Measurements from ENCODE around the gene HIVEP3.

HIVEP3 gene

DNA sequence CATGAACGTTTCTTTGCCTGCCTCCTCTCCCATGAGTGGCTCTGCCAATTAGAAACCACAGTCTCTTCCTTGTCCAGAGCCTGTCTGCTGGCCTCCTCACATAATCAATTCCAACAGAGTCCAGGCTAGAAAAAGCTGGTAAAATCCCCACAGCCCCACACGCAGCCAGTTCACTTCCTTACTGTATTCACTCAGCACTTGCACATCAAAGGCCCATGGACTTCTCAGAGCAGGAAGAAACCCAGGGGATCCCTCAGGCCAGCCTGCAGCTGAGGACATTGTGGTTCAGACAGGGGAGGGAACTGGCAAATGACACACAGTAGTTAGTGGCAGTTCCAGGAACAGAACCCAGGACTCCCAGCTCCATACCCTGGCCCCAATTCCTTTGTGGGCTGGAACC is 262.7 kb downstream of the HIVEP3 start:
- DNase-seq (ENCODE audit: low read depth, low spot score) = no peak
- Histone ChIP-seq H3K4me3 (ENCODE audit: low read length) (no peak overlapping the region), H3K27me3 (ENCODE audit: control insufficient read depth, insufficient read depth, low read length) (peaks cover 12% of the 10 kb centered on the region; the same call in 1 of the 2 replicates), H3K9me3 (ENCODE audit: control insufficient read depth, insufficient read depth, low read length) (no peaks in the 10 kb centered on the region), H3K4me1 (ENCODE audit: control insufficient read depth, insufficient read depth, low read length) (no peaks in the 10 kb centered on the region), H3K27ac (ENCODE audit: low read length) (no peak overlapping the region), H3K36me3 (ENCODE audit: control insufficient read depth, insufficient read depth, low read length) (no peaks in the 10 kb centered on the region)
- WGBS (ENCODE audit: insufficient coverage, insufficient read length) = no CpG with 5 or more reads among the region's 2 CpGs

DNA sequence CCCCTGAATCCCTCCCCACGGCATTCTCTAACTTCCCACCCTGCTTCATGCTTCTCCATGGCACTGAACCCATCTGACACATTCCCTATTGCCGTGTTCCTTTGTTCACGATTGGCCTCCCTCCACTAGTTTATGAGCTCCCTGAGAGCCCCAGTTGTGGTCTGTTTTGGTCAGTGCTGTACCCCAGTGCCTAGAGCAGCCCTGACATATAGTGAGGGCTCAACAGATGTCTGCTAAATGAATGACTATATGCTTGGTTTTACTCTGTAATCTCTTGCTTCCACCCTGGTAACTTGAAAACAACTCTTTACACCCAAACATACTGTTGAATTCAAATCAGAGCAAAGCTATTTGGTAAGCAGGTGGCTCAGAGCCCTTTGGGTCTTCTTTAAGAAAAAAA is 263.1 kb downstream of the HIVEP3 start:
- DNase-seq (ENCODE audit: low read depth, low spot score) = no peak
- H3K4me1 ChIP-seq (ENCODE audit: control insufficient read depth, insufficient read depth, low read length) = no peaks in the 10 kb centered on the region
- no peaks in the 10 kb centered on the region for H3K36me3 ChIP-seq (ENCODE audit: control insufficient read depth, insufficient read depth, low read length)
- H3K27ac ChIP-seq (ENCODE audit: low read length) = no peak overlapping the region
- no peaks in the 10 kb centered on the region for H3K9me3 ChIP-seq (ENCODE audit: control insufficient read depth, insufficient read depth, low read length)
- WGBS (ENCODE audit: insufficient coverage, insufficient read length) = no CpG with 5 or more reads among the region's 3 CpGs
- no peak overlapping the region for H3K4me3 ChIP-seq (ENCODE audit: low read length)
- H3K27me3 ChIP-seq (ENCODE audit: control insufficient read depth, insufficient read depth, low read length) = peaks cover 7% of the 10 kb centered on the region; the same call in 1 of the 2 replicates

DNA sequence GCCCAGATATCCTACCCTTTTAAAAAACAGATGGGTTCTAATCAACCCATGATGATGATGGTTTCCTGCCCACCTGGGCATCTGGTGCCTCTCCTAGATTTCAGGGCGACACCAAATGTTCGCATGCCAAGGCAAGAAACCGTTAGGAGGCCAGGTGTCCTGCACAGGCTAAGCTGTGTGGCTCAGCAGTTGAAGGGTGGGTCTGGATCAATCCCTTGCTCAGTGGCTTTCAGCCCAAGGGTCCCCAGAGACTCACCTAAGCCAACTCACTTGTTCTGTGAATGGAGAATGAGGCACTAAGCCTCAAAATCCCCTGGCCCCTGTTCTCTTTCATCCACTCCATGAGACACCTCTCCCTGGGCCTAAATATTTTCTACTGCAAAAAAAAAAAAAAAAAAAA is 265.1 kb downstream of the HIVEP3 start:
- no CpG with 5 or more reads among the region's 3 CpGs for WGBS (ENCODE audit: insufficient coverage, insufficient read length)
- no peak for DNase-seq (ENCODE audit: low read depth, low spot score)
- Histone ChIP-seq H3K4me3 (ENCODE audit: low read length) (no peak overlapping the region), H3K27me3 (ENCODE audit: control insufficient read depth, insufficient read depth, low read length) (no peaks in the 10 kb centered on the region), H3K36me3 (ENCODE audit: control insufficient read depth, insufficient read depth, low read length) (no peaks in the 10 kb centered on the region), H3K4me1 (ENCODE audit: control insufficient read depth, insufficient read depth, low read length) (no peaks in the 10 kb centered on the region), H3K27ac (ENCODE audit: low read length) (no peak overlapping the region), H3K9me3 (ENCODE audit: control insufficient read depth, insufficient read depth, low read length) (no peaks in the 10 kb centered on the region)

DNA sequence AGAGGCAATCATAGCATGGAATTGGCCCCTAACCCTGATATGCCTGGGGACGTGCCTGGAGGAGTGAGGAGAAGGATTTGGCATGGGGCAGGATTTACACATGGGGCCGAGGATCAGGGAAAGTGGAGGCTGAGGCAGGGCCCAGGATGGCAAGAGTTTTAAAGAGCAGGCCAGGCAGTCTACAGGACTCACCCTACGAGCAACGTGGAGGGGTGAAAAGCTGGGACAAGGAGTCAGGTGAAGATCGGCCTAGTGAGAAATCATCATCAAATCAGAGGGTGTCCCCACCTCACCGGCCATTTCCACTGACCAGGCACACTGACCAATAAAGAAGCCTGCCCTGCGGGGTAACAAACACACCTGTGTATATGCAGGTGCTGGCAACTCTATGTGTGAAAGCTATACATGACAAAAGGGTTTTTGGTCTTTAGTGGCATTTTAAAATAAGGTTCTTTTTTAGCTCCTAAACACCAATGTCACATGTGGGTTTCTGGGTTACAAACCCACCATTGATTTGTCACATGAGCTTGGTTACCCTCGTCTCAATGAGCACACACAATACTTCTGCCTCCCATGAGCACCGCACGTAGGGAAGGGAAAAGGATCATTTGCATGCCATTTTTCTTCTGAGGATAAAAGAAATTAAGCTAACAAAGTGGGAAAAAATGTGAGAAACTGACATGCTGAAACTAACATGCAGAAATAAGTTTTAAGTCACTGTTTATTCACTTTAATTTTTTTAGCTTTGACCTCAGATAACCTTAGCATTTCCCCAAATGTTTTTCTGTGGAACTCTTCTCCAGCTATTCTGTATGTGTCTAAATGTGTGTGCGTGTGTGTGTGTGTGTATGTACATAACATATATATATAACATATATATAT is 266.1 kb downstream of the HIVEP3 start:
- no peak overlapping the region for H3K27ac ChIP-seq (ENCODE audit: low read length)
- WGBS (ENCODE audit: insufficient coverage, insufficient read length) = no CpG with 5 or more reads among the region's 11 CpGs

DNA sequence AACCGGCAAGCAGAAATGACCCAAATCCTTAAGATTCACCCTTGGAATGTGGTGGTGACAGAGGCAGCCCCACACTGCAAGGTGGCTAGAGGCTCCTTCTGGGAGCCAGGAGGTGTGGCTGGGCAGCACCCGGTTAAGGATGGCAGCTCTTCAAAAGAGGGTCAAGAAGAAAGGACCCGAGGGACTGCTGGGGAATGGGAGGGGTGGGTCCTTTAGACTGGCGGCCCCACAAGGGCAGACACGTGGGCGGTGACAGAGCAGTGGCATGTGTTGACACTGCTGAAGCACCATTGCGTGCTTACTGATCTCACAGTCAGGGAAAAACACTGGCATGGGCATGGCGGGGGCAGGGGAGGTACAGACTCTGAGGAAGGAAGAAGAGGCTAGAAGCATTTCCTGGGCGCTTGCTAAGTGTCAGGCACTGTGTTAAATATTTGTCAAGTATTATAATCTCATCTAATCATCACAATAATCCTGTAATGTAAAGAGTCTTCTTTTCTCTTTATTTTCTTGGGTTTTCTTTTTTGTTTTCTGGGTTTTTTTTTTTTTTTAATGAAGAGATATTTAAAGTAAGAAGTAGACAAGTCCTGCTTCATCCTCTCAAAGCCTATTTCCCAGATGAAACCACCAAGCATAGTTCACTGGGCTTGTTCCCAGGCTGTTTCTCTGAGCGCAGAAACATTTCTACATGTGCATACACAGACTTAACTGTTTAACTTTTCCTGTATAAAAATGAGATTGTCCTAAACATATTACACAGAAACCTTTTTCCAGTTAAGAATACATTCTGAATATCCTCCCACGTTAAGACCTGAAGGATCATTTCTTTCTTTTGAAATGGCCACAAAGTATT is 268.5 kb downstream of the HIVEP3 start:
- no peak overlapping the region for H3K27ac ChIP-seq (ENCODE audit: low read length)
- DNase-seq (ENCODE audit: low read depth, low spot score) = no peak
- no CpG with 5 or more reads among the region's 11 CpGs for WGBS (ENCODE audit: insufficient coverage, insufficient read length)
- no peaks in the 10 kb centered on the region for H3K9me3 ChIP-seq (ENCODE audit: control insufficient read depth, insufficient read depth, low read length)
- H3K4me3 ChIP-seq (ENCODE audit: low read length) = no peak overlapping the region
- no peaks in the 10 kb centered on the region for H3K36me3 ChIP-seq (ENCODE audit: control insufficient read depth, insufficient read depth, low read length)
- no peaks in the 10 kb centered on the region for H3K27me3 ChIP-seq (ENCODE audit: control insufficient read depth, insufficient read depth, low read length)
- no peaks in the 10 kb centered on the region for H3K4me1 ChIP-seq (ENCODE audit: control insufficient read depth, insufficient read depth, low read length)

More for the DNA sequence above, 266.1 kb downstream of the HIVEP3 start:
- DNase-seq (ENCODE audit: low read depth, low spot score) = no peak
- Histone ChIP-seq H3K4me1 (ENCODE audit: control insufficient read depth, insufficient read depth, low read length) (no peaks in the 10 kb centered on the region), H3K9me3 (ENCODE audit: control insufficient read depth, insufficient read depth, low read length) (no peaks in the 10 kb centered on the region), H3K36me3 (ENCODE audit: control insufficient read depth, insufficient read depth, low read length) (no peaks in the 10 kb centered on the region), H3K27me3 (ENCODE audit: control insufficient read depth, insufficient read depth, low read length) (no peaks in the 10 kb centered on the region), H3K4me3 (ENCODE audit: low read length) (no peak overlapping the region)

DNA sequence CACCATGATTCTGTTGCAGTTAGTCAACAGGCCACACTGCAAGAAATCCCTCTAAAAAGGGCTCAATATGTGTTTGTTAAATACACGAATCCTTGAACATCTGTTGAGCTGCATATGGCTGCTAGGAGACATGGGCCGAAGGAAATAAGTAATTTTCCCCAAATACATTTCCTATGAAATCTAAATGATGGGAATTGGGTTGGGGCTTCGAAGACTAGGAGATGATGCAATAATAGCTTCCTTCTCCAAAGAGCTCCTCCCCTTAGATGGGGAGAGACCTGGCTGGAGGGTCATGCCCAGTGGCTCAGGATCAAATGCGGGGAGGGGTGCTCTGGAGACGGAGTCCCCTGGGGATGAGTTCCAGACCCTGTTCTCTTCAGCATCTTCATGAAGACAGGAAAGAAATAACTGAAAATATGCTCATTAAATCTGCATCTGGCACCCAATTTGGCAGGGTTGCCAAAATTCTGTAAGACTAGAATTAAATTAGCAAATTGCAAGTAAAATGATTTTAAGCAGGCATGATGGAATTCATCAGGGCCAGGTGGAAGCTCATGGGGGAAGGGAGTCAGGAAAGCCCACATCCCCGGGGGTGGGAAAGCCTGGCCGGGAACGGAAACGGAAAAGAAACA is 269.2 kb downstream of the HIVEP3 start:
- no CpG with 5 or more reads among the region's 9 CpGs for WGBS (ENCODE audit: insufficient coverage, insufficient read length)
- DNase-seq (ENCODE audit: low read depth, low spot score) = no peak
- no peaks in the 10 kb centered on the region for H3K27me3 ChIP-seq (ENCODE audit: control insufficient read depth, insufficient read depth, low read length)
- H3K4me1 ChIP-seq (ENCODE audit: control insufficient read depth, insufficient read depth, low read length) = 0 out of 2 replicates have a peak, but pooled peaks cover 1% of the 10 kb centered on the region
- H3K36me3 ChIP-seq (ENCODE audit: control insufficient read depth, insufficient read depth, low read length) = no peaks in the 10 kb centered on the region
- H3K9me3 ChIP-seq (ENCODE audit: control insufficient read depth, insufficient read depth, low read length) = no peaks in the 10 kb centered on the region
- no peak overlapping the region for H3K4me3 ChIP-seq (ENCODE audit: low read length)
- H3K27ac ChIP-seq (ENCODE audit: low read length) = no peak overlapping the region

DNA sequence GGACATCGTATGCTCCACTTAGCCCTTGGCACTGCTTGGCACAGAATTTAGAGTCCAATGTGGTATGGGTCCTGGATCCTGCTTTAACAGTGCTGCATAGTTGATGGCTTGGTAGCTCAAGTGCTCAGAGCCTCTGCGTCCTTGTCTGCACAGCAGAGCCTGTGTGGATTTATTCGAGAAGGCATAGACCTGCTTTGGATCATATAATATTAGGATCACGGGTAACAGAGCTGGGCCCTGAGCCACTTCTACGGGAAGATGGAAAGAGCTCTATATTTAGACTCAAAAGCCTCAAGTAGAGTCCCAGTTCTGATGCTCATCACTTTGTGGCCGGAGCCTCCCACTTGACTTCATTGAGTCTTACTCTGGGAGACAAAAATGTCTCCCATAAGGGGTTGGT is 269.9 kb downstream of the HIVEP3 start:
- Histone ChIP-seq H3K4me1 (ENCODE audit: control insufficient read depth, insufficient read depth, low read length) (0 out of 2 replicates have a peak, but pooled peaks cover 1% of the 10 kb centered on the region), H3K27me3 (ENCODE audit: control insufficient read depth, insufficient read depth, low read length) (no peaks in the 10 kb centered on the region), H3K4me3 (ENCODE audit: low read length) (no peak overlapping the region), H3K36me3 (ENCODE audit: control insufficient read depth, insufficient read depth, low read length) (no peaks in the 10 kb centered on the region), H3K9me3 (ENCODE audit: control insufficient read depth, insufficient read depth, low read length) (no peaks in the 10 kb centered on the region), H3K27ac (ENCODE audit: low read length) (no peak overlapping the region)
- no CpG with 5 or more reads among the region's 6 CpGs for WGBS (ENCODE audit: insufficient coverage, insufficient read length)
- DNase-seq (ENCODE audit: low read depth, low spot score) = no peak

DNA sequence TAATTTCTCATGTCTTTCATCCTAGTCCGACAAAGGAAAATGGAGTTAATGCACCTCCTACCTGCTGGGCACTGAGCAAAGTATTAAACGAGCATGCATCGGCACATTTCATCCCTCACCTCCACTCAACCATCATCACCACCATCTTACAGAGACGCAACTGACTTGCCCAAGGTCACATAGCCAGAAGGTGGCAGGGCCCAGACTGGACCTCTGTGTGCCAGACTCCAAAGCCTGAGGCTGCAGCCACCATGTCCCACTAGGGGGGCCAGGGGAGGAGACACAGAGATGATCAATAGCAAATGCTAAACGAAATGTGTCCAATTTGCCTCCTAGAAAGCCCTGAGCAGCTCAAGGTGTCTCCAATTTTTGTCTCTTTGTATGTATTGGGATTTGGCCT is 270.5 kb downstream of the HIVEP3 start:
- WGBS (ENCODE audit: insufficient coverage, insufficient read length) = no CpG with 5 or more reads among the region's 5 CpGs
- Histone ChIP-seq H3K4me1 (ENCODE audit: control insufficient read depth, insufficient read depth, low read length) (0 out of 2 replicates have a peak, but pooled peaks cover 1% of the 10 kb centered on the region), H3K9me3 (ENCODE audit: control insufficient read depth, insufficient read depth, low read length) (no peaks in the 10 kb centered on the region), H3K27me3 (ENCODE audit: control insufficient read depth, insufficient read depth, low read length) (no peaks in the 10 kb centered on the region), H3K4me3 (ENCODE audit: low read length) (no peak overlapping the region), H3K36me3 (ENCODE audit: control insufficient read depth, insufficient read depth, low read length) (no peaks in the 10 kb centered on the region), H3K27ac (ENCODE audit: low read length) (no peak overlapping the region)
- no peak for DNase-seq (ENCODE audit: low read depth, low spot score)

DNA sequence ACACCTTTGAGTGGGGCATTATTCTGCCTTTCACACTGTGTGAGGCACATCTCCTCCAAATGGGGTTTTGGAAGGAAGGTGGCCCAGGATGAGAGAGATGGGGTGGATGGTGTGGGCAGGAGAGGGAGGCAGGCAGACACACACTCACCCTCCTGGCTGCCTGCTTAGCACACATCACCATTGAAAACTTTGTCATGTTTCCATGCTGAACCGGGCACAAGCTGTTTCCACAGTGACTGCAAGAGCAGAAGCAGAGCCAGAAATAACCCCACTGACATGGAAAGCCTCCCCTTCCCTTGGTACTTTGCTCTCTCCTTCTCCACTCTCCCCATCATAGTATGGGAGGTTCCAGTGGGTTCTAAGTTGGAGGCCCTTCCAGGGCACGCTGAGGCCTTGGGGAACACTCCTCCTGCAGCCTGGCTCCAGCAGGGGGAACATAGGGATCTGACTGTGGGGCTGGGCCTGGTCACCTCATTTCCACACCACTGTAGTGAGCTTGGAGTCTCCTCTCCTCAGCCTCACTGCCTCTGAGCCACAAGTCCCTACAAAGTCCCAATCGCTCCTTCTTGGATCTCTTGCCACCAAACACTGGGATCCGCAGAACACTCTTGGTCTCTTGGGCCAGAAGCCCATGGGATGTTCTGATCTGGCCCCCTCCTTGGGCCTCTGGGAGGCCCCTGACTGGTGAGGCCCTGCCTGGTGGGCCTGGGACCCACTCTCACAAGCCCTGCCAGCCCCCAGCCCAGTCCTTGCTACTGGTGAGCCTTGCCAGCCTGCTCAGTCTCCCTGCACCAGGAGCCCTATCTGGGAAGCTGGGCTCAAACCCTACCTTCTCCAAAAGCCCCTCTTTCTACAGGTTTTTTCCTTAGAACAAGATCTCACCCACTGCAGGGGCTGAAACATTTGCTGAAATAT is 271.2 kb downstream of the HIVEP3 start:
- no CpG with 5 or more reads among the region's 4 CpGs for WGBS (ENCODE audit: insufficient coverage, insufficient read length)
- Histone ChIP-seq H3K27me3 (ENCODE audit: control insufficient read depth, insufficient read depth, low read length) (no peaks in the 10 kb centered on the region), H3K36me3 (ENCODE audit: control insufficient read depth, insufficient read depth, low read length) (no peaks in the 10 kb centered on the region), H3K4me3 (ENCODE audit: low read length) (no peak overlapping the region), H3K4me1 (ENCODE audit: control insufficient read depth, insufficient read depth, low read length) (0 out of 2 replicates have a peak, but pooled peaks cover 1% of the 10 kb centered on the region), H3K9me3 (ENCODE audit: control insufficient read depth, insufficient read depth, low read length) (no peaks in the 10 kb centered on the region), H3K27ac (ENCODE audit: low read length) (no peak overlapping the region)
- DNase-seq (ENCODE audit: low read depth, low spot score) = no peak

All from iPS DF 6.9 (cell line).